ENCODE results near the gene ASPHD2. TPM values are rescaled to one million over a fixed set of nuclear protein-coding genes. Genes with fewer than 3 reads are reported as not detected.
"Not testable (repeated sequence)": the region's sequence is repeated elsewhere in the genome, so short reads cannot be mapped to it uniquely, and the experiment has no call there.

ASPHD2 gene
- total RNA-seq, 1 donor from 2014 or later, result 4.2 TPM

GRCh38 chr22:26404851-26405421 is 24.1 kb upstream of the ASPHD2 start:
- H3K36me3 Mint-ChIP-seq (ENCODE audit: insufficient read depth), result no peaks in the 10 kb centered on the region
- no peak for TF ChIP-seq CTCF (IDR thresholded peaks at IDR 0.05; ENCODE audit: unreplicated experiment)
- H3K9me3 Mint-ChIP-seq (ENCODE audit: low read depth), result no peaks in the 10 kb centered on the region
- peaks cover 31% of the 10 kb centered on the region for H3K27me3 Mint-ChIP-seq
- DNase-seq (ENCODE audit: low spot score, unreplicated experiment), result no peak
- no peak overlapping the region for H3K27ac Mint-ChIP-seq
- no peak overlapping the region for H3K4me3 Mint-ChIP-seq (ENCODE audit: low read depth)
- H3K4me1 Mint-ChIP-seq (ENCODE audit: low read depth), result peaks cover 1% of the 10 kb centered on the region

GRCh38 chr22:26406118-26406517 is 22.9 kb upstream of the ASPHD2 start:
- H3K27ac Mint-ChIP-seq, result no peak overlapping the region
- H3K4me3 Mint-ChIP-seq (ENCODE audit: low read depth), result no peak overlapping the region
- no peak for DNase-seq (ENCODE audit: low spot score, unreplicated experiment)
- H3K36me3 Mint-ChIP-seq (ENCODE audit: insufficient read depth), result no peaks in the 10 kb centered on the region
- H3K4me1 Mint-ChIP-seq (ENCODE audit: low read depth), result peaks cover 1% of the 10 kb centered on the region
- no peak for TF ChIP-seq CTCF (IDR thresholded peaks at IDR 0.05; ENCODE audit: unreplicated experiment)
- no peaks in the 10 kb centered on the region for H3K9me3 Mint-ChIP-seq (ENCODE audit: low read depth)
- H3K27me3 Mint-ChIP-seq, result peaks cover 33% of the 10 kb centered on the region

GRCh38 chr22:26408562-26409220 is 20.4 kb upstream of the ASPHD2 start:
- H3K27me3 Mint-ChIP-seq, result peaks cover 27% of the 10 kb centered on the region
- not testable (repeated sequence) for H3K4me1 Mint-ChIP-seq (ENCODE audit: low read depth); DNase-seq (ENCODE audit: low spot score, unreplicated experiment); H3K4me3 Mint-ChIP-seq (ENCODE audit: low read depth); H3K27ac Mint-ChIP-seq; H3K9me3 Mint-ChIP-seq (ENCODE audit: low read depth); H3K36me3 Mint-ChIP-seq (ENCODE audit: insufficient read depth)

- Mint-ChIP-seq H3K27me3 (peaks cover 18% of the 10 kb centered on the region), H3K4me1 (ENCODE audit: low read depth) (peaks cover 1% of the 10 kb centered on the region), H3K36me3 (ENCODE audit: insufficient read depth) (no peaks in the 10 kb centered on the region), H3K4me3 (ENCODE audit: low read depth) (no peak overlapping the region), H3K27ac (no peak overlapping the region), H3K9me3 (ENCODE audit: low read depth) (no peaks in the 10 kb centered on the region)
- no peak for TF ChIP-seq CTCF (IDR thresholded peaks at IDR 0.05; ENCODE audit: unreplicated experiment)
- DNase-seq (ENCODE audit: low spot score, unreplicated experiment), result no peak
These were observed 19.2 kb upstream of the ASPHD2 start for GRCh38 chr22:26409719-26410335.

- peaks cover 1% of the 10 kb centered on the region for H3K4me1 Mint-ChIP-seq (ENCODE audit: low read depth)
- H3K27me3 Mint-ChIP-seq, result peaks cover 13% of the 10 kb centered on the region
- TF ChIP-seq CTCF (IDR thresholded peaks at IDR 0.05; ENCODE audit: unreplicated experiment), result no peak
- H3K27ac Mint-ChIP-seq, result no peak overlapping the region
- H3K36me3 Mint-ChIP-seq (ENCODE audit: insufficient read depth), result no peaks in the 10 kb centered on the region
- H3K9me3 Mint-ChIP-seq (ENCODE audit: low read depth), result no peaks in the 10 kb centered on the region
- no peak overlapping the region for H3K4me3 Mint-ChIP-seq (ENCODE audit: low read depth)
- DNase-seq (ENCODE audit: low spot score, unreplicated experiment), result no peak
These were observed 18.7 kb upstream of the ASPHD2 start for GRCh38 chr22:26410386-26410785.
